SK-N-SH (cell line): ENCODE measurements around the gene TFAP2A. TPM values are rescaled to one million over a fixed set of nuclear protein-coding genes. Genes with fewer than 3 reads are reported as not detected.

Experiments
- CTCF ChIA-PET: fragments of 300-600, 350-600 bp; formaldehyde crosslinking; extraction: SDS; loops from one replicate; lab custom pipeline; 2021; lab: Yijun Ruan, JAX
- POLR2A ChIA-PET: fragments of 350-600 bp; sonication (Branson Sonifier 250); formaldehyde crosslinking; extraction: SDS; loops from one replicate; lab custom pipeline; 2020; ENCODE audit warnings: antibody characterized with exemption, inconsistent platforms; lab: Yijun Ruan, JAX
- DNase-seq: peaks from one replicate; pipeline ENCODE4 v3.0.0; 2012
- H2AFZ ChIP-seq: fragments of 200-600 bp; sonication (generic); 2 replicates; pipeline ENCODE4 v1.8.1; 2016; ENCODE audit warnings: antibody characterized with exemption, mild to moderate bottlenecking, low read depth
- H3F3A ChIP-seq: fragments of 200-600 bp; sonication (generic); replicated peaks from 2 replicates; pipeline ENCODE3; 2016; ENCODE audit warnings: antibody characterized with exemption, mild to moderate bottlenecking; ENCODE audit not compliant: insufficient read depth
- H3K27ac ChIP-seq, 2 experiments: fragments of 200-500 bp in 1 of 2; fragments of 200-600 bp in 1 of 2; sonication (Bioruptor generic) in 1 of 2; sonication (generic), shearing (Covaris generic) in 1 of 2; 2 replicates each; pipeline versions ENCODE4 v1.5.1 to v1.6.1; 2014 to 2016; ENCODE audit warnings: low read depth in 2 of 2, inconsistent platforms in 1 of 2, low read length in 1 of 2, mild to moderate bottlenecking in 1 of 2, mixed read lengths in 1 of 2
- H3K27me3 ChIP-seq: fragments of 200-600 bp; sonication (generic), shearing (Covaris generic); 2 replicates; pipeline ENCODE4 v1.6.1; 2016; ENCODE audit warnings: mixed run types; ENCODE audit not compliant: insufficient read depth
- H3K36me3 ChIP-seq, 2 experiments: fragments of 200-500 bp in 1 of 2; fragments of 200-600 bp in 1 of 2; sonication (Bioruptor generic) in 1 of 2; sonication (generic) in 1 of 2; replicated peaks in 1 of 2; 2 replicates each; pipeline versions ENCODE3 to v1.5.1; 2014 to 2016; ENCODE audit warnings: low read length in 1 of 2, mild to moderate bottlenecking in 1 of 2; ENCODE audit not compliant: insufficient read depth in 2 of 2, control insufficient read depth in 1 of 2
- H3K4me1 ChIP-seq, 2 experiments: fragments of 200-500 bp in 1 of 2; fragments of 200-600 bp in 1 of 2; sonication (Bioruptor generic) in 1 of 2; sonication (generic), shearing (Covaris generic) in 1 of 2; 2 replicates each; pipeline versions ENCODE4 v1.5.1 to v1.6.1; 2014 to 2016; ENCODE audit warnings: low read depth in 1 of 2, low read length in 1 of 2, mixed run types in 1 of 2; ENCODE audit not compliant: insufficient read depth in 2 of 2, control insufficient read depth in 1 of 2
- H3K4me2 ChIP-seq: fragments of 200-600 bp; sonication (generic), shearing (Covaris generic); 2 replicates; pipeline ENCODE4 v1.6.1; 2017; ENCODE audit warnings: mixed run types
- H3K4me3 ChIP-seq, 2 experiments: fragments of 200-500 bp in 1 of 2; fragments of 200-600 bp in 1 of 2; sonication (Bioruptor generic) in 1 of 2; sonication (generic), shearing (Covaris generic) in 1 of 2; 2 replicates each; pipeline versions ENCODE4 v1.5.1 to v1.8.1; 2014 to 2016; ENCODE audit warnings: low read depth in 2 of 2, inconsistent platforms in 1 of 2, low read length in 1 of 2, mild to moderate bottlenecking in 1 of 2, mixed read lengths in 1 of 2, moderate library complexity in 1 of 2
- H3K79me2 ChIP-seq: fragments of 200-600 bp; sonication (generic); 2 replicates; pipeline ENCODE4 v1.8.1; 2017; ENCODE audit warnings: mild to moderate bottlenecking; ENCODE audit not compliant: insufficient read depth
- H3K9ac ChIP-seq: fragments of 200-600 bp; sonication (generic); 2 replicates; pipeline ENCODE4 v1.6.1; 2017; ENCODE audit warnings: mixed run types
- H3K9me2 ChIP-seq: fragments of 200-600 bp; sonication (generic); 2 replicates; pipeline ENCODE4 v1.6.1; 2017; ENCODE audit warnings: mixed run types
- H3K9me3 ChIP-seq: fragments of 200-600 bp; sonication (generic); 2 replicates; pipeline ENCODE4 v1.6.1; 2017; ENCODE audit warnings: mixed run types, mild to moderate bottlenecking, moderate library complexity
- H4K20me1 ChIP-seq: fragments of 200-600 bp; sonication (generic); 2 replicates; pipeline ENCODE4 v1.6.1; 2017; ENCODE audit warnings: mild to moderate bottlenecking, mixed run types; ENCODE audit not compliant: insufficient read depth
- EP300 ChIP-seq, 2 experiments: IDR thresholded peaks; 2 replicates each; pipeline versions ENCODE4 v1.4.0 to v1.6.1; 2012; ENCODE audit warnings: borderline replicate concordance in 1 of 2, low read depth in 1 of 2, low read length in 1 of 2
- GABPA ChIP-seq: IDR thresholded peaks from 2 replicates; pipeline ENCODE4 v1.4.0; 2012; ENCODE audit warnings: low read depth, mild to moderate bottlenecking
- JUND ChIP-seq: IDR thresholded peaks from 2 replicates; pipeline ENCODE4 v1.4.0; 2012
- MEF2A ChIP-seq: IDR thresholded peaks from 2 replicates; pipeline ENCODE4 v1.4.0; 2012; ENCODE audit warnings: low read depth, borderline replicate concordance
- NRF1 ChIP-seq: IDR thresholded peaks from 2 replicates; pipeline ENCODE4 v1.6.1; 2012; ENCODE audit warnings: low read depth, mild to moderate bottlenecking, low read length
- SIN3A ChIP-seq: IDR thresholded peaks from 2 replicates; pipeline ENCODE4 v1.6.1; 2012; ENCODE audit warnings: low read depth, mild to moderate bottlenecking, low read length, moderate library complexity, borderline replicate concordance
- SMC3 ChIP-seq: IDR thresholded peaks from 2 replicates; pipeline ENCODE4 v1.6.1; 2012; ENCODE audit warnings: low read depth, low read length, improper control_type of control experiment
- TEAD4 ChIP-seq: IDR thresholded peaks from 2 replicates; pipeline ENCODE4 v1.4.0; 2012; ENCODE audit warnings: mild to moderate bottlenecking, borderline replicate concordance; ENCODE audit not compliant: insufficient read depth
- WGBS: methylation state at CpG from one replicate; pipeline ENCODE4 v1.1.6; 2017; ENCODE audit warnings: low lambda C conversion rate; 5-methylcytosine and 5-hydroxymethylcytosine counted together
- polyA plus RNA-seq, 3 experiments: library from polyadenylated mRNA; depleted of rRNA; stranded (reverse); fragments of >200 nt; gene quantifications; 2 replicates each; pipeline ENCODE4 v1.2.3, GENCODE V29; 2012
- TF ChIP-seq, protein P1 (sequence below): IDR thresholded peaks from 2 replicates; pipeline ENCODE4 v1.4.0; 2012; ENCODE audit warnings: low read depth, borderline replicate concordance
- TF ChIP-seq, protein P2 (sequence below): IDR thresholded peaks from 2 replicates; pipeline ENCODE4 v1.4.0; 2012; ENCODE audit warnings: low read depth, borderline replicate concordance

TFAP2A gene
- polyA plus RNA-seq, 1 of the 3 experiments (the other 2 are of a cell fraction): 0.07 TPM

- ChIA-PET CTCF (interaction anchor here (0.6 kb wide), 1 partner anchor 333 kb away, joined by 3 read pairs; no protein-coding TSS in a partner anchor), POLR2A (no interaction called here)
- H4K20me1 ChIP-seq: no peaks in the 10 kb centered on the region
- peaks cover 3% of the 10 kb centered on the region for H3F3A ChIP-seq
- peak overlapping the region; percentile 88 for H2AFZ ChIP-seq
- no peaks in the 10 kb centered on the region for H3K9me3 ChIP-seq
- H3K27ac ChIP-seq: no peak overlapping the region
- H3K9ac ChIP-seq: no peak overlapping the region; the same call in 1 of the 2 replicates
- peak overlapping the region; percentile 87 for H3K4me2 ChIP-seq
- TF ChIP-seq JUND (no peak), SMC3 (no peak), EP300 (IDR thresholded peaks at IDR 0.05; ENCODE audit: borderline replicate concordance in 1 of 2, low read depth in 1 of 2, low read length in 1 of 2) (no peak), GABPA (no peak), TEAD4 (no peak), SIN3A (no peak)
- TF ChIP-seq, protein P1, sequence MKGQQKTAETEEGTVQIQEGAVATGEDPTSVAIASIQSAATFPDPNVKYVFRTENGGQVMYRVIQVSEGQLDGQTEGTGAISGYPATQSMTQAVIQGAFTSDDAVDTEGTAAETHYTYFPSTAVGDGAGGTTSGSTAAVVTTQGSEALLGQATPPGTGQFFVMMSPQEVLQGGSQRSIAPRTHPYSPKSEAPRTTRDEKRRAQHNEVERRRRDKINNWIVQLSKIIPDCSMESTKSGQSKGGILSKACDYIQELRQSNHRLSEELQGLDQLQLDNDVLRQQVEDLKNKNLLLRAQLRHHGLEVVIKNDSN: no peak
- TF ChIP-seq, protein P2, sequence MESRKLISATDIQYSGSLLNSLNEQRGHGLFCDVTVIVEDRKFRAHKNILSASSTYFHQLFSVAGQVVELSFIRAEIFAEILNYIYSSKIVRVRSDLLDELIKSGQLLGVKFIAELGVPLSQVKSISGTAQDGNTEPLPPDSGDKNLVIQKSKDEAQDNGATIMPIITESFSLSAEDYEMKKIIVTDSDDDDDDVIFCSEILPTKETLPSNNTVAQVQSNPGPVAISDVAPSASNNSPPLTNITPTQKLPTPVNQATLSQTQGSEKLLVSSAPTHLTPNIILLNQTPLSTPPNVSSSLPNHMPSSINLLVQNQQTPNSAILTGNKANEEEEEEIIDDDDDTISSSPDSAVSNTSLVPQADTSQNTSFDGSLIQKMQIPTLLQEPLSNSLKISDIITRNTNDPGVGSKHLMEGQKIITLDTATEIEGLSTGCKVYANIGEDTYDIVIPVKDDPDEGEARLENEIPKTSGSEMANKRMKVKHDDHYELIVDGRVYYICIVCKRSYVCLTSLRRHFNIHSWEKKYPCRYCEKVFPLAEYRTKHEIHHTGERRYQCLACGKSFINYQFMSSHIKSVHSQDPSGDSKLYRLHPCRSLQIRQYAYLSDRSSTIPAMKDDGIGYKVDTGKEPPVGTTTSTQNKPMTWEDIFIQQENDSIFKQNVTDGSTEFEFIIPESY: no peak
- H3K9me2 ChIP-seq: no peaks in the 10 kb centered on the region
- H3K36me3 ChIP-seq: no peaks in the 10 kb centered on the region
- no peaks in the 10 kb centered on the region for H3K79me2 ChIP-seq
- WGBS: 3% methylated on average over 6 of the region's 54 CpGs
- no peaks in the 10 kb centered on the region; a peak in 2 of 4 replicates for H3K4me1 ChIP-seq
- peak; percentile 27 for DNase-seq
- H3K27me3 ChIP-seq: peaks cover 57% of the 10 kb centered on the region
- H3K4me3 ChIP-seq: peak overlapping the region; percentile 44 to 61
Measured at GRCh38 chr6:10425975-10426780, 11.3 kb upstream of the TFAP2A start.

DNA sequence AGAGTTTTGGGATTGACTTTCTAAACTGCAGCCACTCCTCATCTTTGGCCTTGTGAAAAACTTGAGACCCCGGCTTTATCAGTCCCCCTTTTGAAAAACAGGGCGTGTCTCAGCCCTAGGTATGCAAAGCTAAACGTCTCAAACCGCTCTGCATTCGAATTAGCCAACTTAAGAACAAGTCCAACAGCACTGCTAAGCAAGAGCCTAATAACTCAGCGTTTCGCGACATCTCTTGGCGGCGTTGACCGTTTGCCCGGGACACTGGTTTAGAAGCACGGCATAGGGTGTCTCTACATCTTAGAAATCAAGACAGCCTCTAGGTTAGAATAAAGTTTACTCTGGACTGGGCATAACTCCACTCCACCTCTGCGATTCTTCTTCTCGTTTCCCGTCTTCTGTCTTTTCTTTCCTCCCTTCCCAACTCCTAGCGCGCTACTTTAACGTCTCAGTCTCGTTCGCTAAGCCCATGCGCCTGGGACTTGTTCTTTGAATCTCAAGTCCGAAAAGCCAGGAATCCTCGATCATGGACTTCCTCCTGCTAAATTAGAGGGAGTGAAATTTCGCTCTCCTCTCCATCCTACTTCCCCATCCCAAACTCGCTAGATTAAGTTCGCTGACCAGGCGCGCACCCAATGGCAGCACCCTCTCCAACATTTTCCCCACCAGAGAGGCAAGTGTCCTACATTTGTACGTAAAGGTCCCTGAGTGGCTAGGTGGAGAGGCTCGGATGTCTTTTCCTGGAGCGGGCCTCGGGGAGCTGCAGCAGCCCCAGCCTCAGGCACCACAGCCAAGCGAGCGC, 10.5 kb upstream of the TFAP2A start:
- H3K4me1 ChIP-seq: no peaks in the 10 kb centered on the region; a peak in 2 of 4 replicates
- no peak for DNase-seq
- peaks cover 65% of the 10 kb centered on the region for H3K27me3 ChIP-seq
- H3K79me2 ChIP-seq: no peaks in the 10 kb centered on the region
- no peaks in the 10 kb centered on the region for H3K36me3 ChIP-seq
- TF ChIP-seq MEF2A (no peak), NRF1 (no peak), SMC3 (no peak), GABPA (no peak)
- H3K27ac ChIP-seq: no peak overlapping the region
- H3K9me2 ChIP-seq: no peaks in the 10 kb centered on the region
- WGBS: 21% methylated on average over 31 of the region's 35 CpGs
- no peak overlapping the region for H3K4me3 ChIP-seq
- no peaks in the 10 kb centered on the region for H4K20me1 ChIP-seq
- H2AFZ ChIP-seq: no peak overlapping the region
- peak overlapping the region; percentile 87 for H3K4me2 ChIP-seq
- no peak overlapping the region for H3K9ac ChIP-seq
- H3K9me3 ChIP-seq: no peaks in the 10 kb centered on the region
- ChIA-PET CTCF (interaction anchor here (2.1 kb wide), 1 partner anchor 10 kb away, joined by 7 read pairs; no protein-coding TSS in a partner anchor), POLR2A (no interaction called here)
- no peaks in the 10 kb centered on the region for H3F3A ChIP-seq
